NCI-H1105 treated with DMSO at 0.1 percent for 48 hours (cell line): ENCODE results near the gene IFT52.
A peak's percentile ranks its signal among the peaks of the same experiment; 100 is the strongest.

Source experiments
- DNase-seq: peaks from one replicate; lab custom pipeline; 2025; lab: John Stamatoyannopoulos, UW

The IFT52 gene

DNA sequence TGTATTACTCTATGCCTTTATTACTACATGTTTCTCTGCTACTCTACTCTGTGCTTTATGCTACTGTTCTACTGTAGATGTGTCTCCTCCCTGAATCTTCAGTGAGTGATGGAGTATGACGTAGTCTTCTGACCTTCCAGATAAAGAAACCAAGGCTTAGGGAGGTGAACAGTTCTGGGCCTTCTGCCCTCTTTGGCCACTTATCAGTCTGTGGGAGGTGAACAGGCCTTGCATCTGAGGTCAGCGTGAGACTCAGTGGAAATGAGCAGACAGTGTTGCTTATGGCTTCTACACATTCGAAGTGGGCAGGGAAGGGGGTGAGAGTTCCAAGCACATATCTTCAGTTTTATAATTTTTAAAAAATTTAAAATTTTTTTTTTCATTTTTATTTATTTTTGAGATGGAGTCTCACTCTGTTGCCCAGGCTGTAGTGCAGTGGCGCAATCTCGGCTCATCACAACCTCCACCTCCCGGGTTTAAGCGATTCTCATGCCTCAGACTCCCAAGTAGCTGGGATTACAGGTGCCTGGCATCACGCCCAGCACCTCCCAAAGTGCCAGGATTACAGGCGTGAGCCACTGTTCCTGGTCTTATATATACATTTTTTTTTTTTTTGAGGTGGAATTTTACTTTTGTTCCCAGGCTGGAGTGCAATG, 100.3 kb downstream of the IFT52 start:
- no peak for DNase-seq

DNA sequence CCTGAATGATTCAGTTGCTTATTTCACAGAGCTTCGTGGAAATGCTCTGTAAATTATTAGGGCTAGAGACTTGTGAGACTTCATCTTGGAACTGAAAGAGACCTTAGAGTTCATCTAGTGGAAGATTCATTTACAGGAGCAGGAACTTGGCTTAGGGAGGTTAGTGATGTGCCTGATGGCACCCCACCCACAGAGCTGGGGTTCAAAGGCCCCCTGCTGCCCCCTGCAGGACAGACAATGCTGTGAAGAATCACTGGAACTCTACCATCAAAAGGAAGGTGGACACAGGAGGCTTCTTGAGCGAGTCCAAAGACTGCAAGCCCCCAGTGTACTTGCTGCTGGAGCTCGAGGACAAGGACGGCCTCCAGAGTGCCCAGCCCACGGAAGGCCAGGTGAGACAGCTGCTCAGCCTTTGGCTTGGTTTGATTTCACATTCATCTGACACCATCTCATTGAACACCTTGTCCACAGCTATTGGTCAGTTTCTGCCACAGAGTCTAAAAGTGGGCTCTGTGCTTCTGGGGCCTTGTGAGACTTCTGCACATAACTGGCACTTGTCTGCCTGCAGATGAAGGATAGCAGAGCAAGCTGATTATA, 101.3 kb downstream of the IFT52 start:
- DNase-seq, result peak; percentile 15

DNA sequence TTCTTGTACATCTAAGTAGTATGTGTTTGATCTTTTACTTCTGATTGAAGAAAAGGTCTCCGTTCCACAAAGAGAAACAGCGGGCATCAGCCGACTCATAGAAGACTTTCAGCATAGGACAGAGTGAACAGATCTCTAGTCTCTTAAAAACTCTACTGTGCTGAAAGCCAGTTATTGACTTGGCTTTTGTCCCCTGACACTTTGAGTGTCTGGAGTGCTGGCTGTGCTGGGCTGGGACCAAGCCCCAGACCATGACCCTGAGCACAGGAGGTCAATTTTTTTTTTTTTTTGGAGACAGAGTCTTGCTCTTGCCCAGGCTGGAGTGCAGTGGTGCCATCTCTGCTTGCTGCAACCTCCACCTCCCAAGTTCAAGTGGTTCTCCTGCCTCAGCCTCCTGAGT, 104.0 kb downstream of the IFT52 start:
- DNase-seq, result no peak

DNA sequence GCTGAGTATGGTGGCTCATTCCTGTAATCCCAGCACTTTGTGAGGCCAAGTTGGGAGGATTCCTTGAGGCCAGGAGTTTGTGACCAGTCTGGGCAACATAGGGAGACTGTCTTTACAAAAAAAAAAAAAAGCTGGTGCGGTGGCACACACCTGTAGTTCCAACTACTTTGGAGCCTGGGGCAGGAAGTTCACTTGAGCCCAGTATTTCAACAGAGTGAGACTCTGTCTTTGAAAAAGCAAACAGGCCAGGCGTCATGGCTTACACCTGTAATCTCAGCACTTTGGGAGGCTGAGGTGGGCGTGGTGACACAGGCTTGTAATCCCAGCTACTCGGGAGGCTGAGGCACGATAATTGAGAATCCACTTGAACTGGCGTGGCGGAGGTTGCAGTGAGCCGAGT, 104.8 kb downstream of the IFT52 start:
- DNase-seq, result no peak
